ENCODE measurements around the gene RAB3D. TPM values are rescaled to one million over a fixed set of nuclear protein-coding genes. Genes with fewer than 3 reads are reported as not detected.

Gene RAB3D
- 10 to 100 TPM in 2 of 5 experiments, 1 to 10 TPM in 3; 7.4 to 38.2 (median 8.8) TPM for total RNA-seq
- polyA plus RNA-seq, result 1 to 10 TPM; 1.4 to 2.3 TPM
- total RNA-seq, result 8.5 reads per million, percentile 33 among the genes with 10 or more reads in this experiment

GRCh38 chr19:11339254-11340098 is at the start of gene RAB3D:
Gene RAB3D (minus strand): TSS chr19:11339657. CDS start chr19:11337399, 2,258 bp downstream.
- Histone ChIP-seq H3K36me3 (ENCODE audit: control insufficient read depth in 2 of 3, insufficient read depth in 3 of 3, low read length in 3 of 3) (peaks cover 0 to 22% (median 6%) of the 10 kb centered on the region in 3 experiments), H3K4me3 (ENCODE audit: low read length) (peak within 1 kb of the TSS; percentile 75), H3K27ac (ENCODE audit: low read depth, low read length) (peak within 1 kb of the TSS; percentile 63), H3K4me1 (ENCODE audit: control insufficient read depth in 2 of 2, insufficient read depth in 2 of 2, low read length in 2 of 2) (peaks cover 5 to 28% of the 10 kb centered on the region in 2 donors), H3K27me3 (ENCODE audit: control insufficient read depth in 2 of 2, insufficient read depth in 2 of 2, low read length in 2 of 2) (no peaks in the 10 kb centered on the region), H3K9me3 (ENCODE audit: control insufficient read depth in 2 of 3, low read length in 3 of 3) (no peaks in the 10 kb centered on the region)
- Mint-ChIP-seq H3K27me3 (no peaks in the 10 kb centered on the region), H3K27ac (peak within 1 kb of the TSS in 6 of 9 donors; percentile 46 to 86 (median 64)), H3K4me3 (peak within 1 kb of the TSS; percentile 75 to 88 (median 80)), H3K4me1 (peaks cover 0 to 35% (median 28%) of the 10 kb centered on the region in 7 donors), H3K36me3 (peaks cover 7 to 28% (median 19%) of the 10 kb centered on the region in 5 donors), H3K9me3 (peaks cover 0 to 1% (median 0%) of the 10 kb centered on the region in 11 donors)
- ChIA-PET POLR2A (interaction anchor here (0.6 to 4.2 kb wide), 5 partner anchors 35 to 774 kb away, joined by 3 to 24 read pairs (median 4); partner anchors contain the start of genes KRI1 and SWSAP1), CTCF (interaction anchor here (0.5 to 0.9 kb wide), 3 partner anchors 11 to 300 kb away, joined by 3 read pairs; partner anchors contain the start of gene SWSAP1)
- DNase-seq, result peak; percentile 32 to 85 (median 57)
- intact Hi-C loops (cut with micrococcal nuclease), result loop anchor here in 1 of 2 donors (1.0 kb wide), 1 partner anchor 96 kb away; the partner anchor contains the start of genes ODAD3 and PRKCSH
- ATAC-seq, result peak; percentile 93

GRCh38 chr19:11387162-11388034 is 47.9 kb upstream of the RAB3D start:
- ChIA-PET CTCF (interaction anchor here (0.6 to 1.8 kb wide), 2 partner anchors 10 to 83 kb away, joined by 4 read pairs; no protein-coding TSS in a partner anchor), POLR2A (interaction anchor here (0.6 to 0.7 kb wide), 2 partner anchors 11 to 94 kb away, joined by 3 to 4 read pairs; no protein-coding TSS in a partner anchor)
- DNase-seq (peak in 4 of 9 donors; percentile 25 to 46 (median 34)), ATAC-seq (peak; percentile 65)
- no peak overlapping the region for H3K27ac ChIP-seq (ENCODE audit: low read depth, low read length)
- peaks cover 5 to 18% of the 10 kb centered on the region in 2 donors for H3K4me1 ChIP-seq (ENCODE audit: control insufficient read depth in 2 of 2, insufficient read depth in 2 of 2, low read length in 2 of 2)
- intact Hi-C loops (cut with micrococcal nuclease), result loop anchor here in 1 of 2 donors (10.0 kb wide), 1 partner anchor 513 kb away; the partner anchor contains the start of gene CARM1
- peak overlapping the region in 4 of 10 donors; percentile 19 to 38 (median 20) for H3K4me3 Mint-ChIP-seq
- H3K36me3 ChIP-seq (ENCODE audit: control insufficient read depth in 2 of 3, insufficient read depth in 3 of 3, low read length in 3 of 3), result no peaks in the 10 kb centered on the region
- no peak overlapping the region for H3K4me3 ChIP-seq (ENCODE audit: low read length)
- no peaks in the 10 kb centered on the region for H3K27me3 ChIP-seq (ENCODE audit: control insufficient read depth in 2 of 2, insufficient read depth in 2 of 2, low read length in 2 of 2)
- H3K9me3 ChIP-seq (ENCODE audit: control insufficient read depth in 2 of 3, low read length in 3 of 3), result peaks cover 0 to 5% (median 0%) of the 10 kb centered on the region in 3 experiments
- H3K27ac Mint-ChIP-seq, result peak overlapping the region in 1 of 9 donors; percentile 46
- peaks cover 0 to 29% (median 0%) of the 10 kb centered on the region in 5 donors for H3K27me3 Mint-ChIP-seq
- peaks cover 7 to 22% (median 16%) of the 10 kb centered on the region in 7 donors for H3K4me1 Mint-ChIP-seq
- H3K9me3 Mint-ChIP-seq, result peaks cover 0 to 8% (median 1%) of the 10 kb centered on the region in 11 donors
- H3K36me3 Mint-ChIP-seq, result peaks cover 0 to 3% (median 0%) of the 10 kb centered on the region in 5 donors

DNA sequence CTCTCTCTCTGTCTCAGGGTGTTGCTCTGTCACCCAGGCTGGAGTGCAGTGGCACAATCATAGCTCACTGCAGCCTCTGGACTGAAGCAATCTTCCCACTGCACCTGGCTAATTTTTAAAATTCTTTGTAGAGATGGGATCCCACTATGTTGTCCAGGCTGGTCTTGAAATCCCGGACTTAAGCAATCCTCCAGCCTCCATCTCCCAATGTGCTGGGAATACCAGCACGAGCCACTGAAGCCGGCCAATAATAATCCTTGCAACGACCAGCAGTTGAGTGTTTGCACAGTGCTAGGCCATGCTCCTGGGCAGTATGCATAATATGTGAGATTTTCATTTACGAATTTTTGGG is 45.3 kb upstream of the RAB3D start:
- Mint-ChIP-seq H3K9me3 (peaks cover 0 to 4% (median 0%) of the 10 kb centered on the region in 11 donors), H3K27me3 (peaks cover 0 to 38% (median 5%) of the 10 kb centered on the region in 5 donors), H3K4me1 (peaks cover 23 to 43% (median 36%) of the 10 kb centered on the region in 7 donors), H3K36me3 (peaks cover 0 to 3% (median 0%) of the 10 kb centered on the region in 5 donors), H3K4me3 (peak overlapping the region in 4 of 10 donors; percentile 23 to 56 (median 48)), H3K27ac (no peak overlapping the region)
- H3K27me3 ChIP-seq (ENCODE audit: control insufficient read depth in 2 of 2, insufficient read depth in 2 of 2, low read length in 2 of 2), result no peaks in the 10 kb centered on the region
- ATAC-seq, result no peak
- no peaks in the 10 kb centered on the region for H3K9me3 ChIP-seq (ENCODE audit: control insufficient read depth in 2 of 3, low read length in 3 of 3)
- H3K27ac ChIP-seq (ENCODE audit: low read depth, low read length), result no peak overlapping the region
- ChIA-PET CTCF (interaction anchor here (0.7 kb wide), 1 partner anchor 122 kb away, joined by 3 read pairs; no protein-coding TSS in a partner anchor), POLR2A (interaction anchor here (2.4 kb wide), 1 partner anchor 10 kb away, joined by 12 read pairs; the partner anchor contains the start of gene SWSAP1)
- DNase-seq, result no peak
- intact Hi-C loops (cut with micrococcal nuclease), result loop anchor here (5.0 to 10.0 kb wide), 2 partner anchors 203 to 510 kb away; partner anchors contain the start of gene CARM1 (in 1 of the 2)
- H3K36me3 ChIP-seq (ENCODE audit: control insufficient read depth in 2 of 3, insufficient read depth in 3 of 3, low read length in 3 of 3), result no peaks in the 10 kb centered on the region
- H3K4me1 ChIP-seq (ENCODE audit: control insufficient read depth in 2 of 2, insufficient read depth in 2 of 2, low read length in 2 of 2), result peaks cover 26 to 35% of the 10 kb centered on the region in 2 donors
- H3K4me3 ChIP-seq (ENCODE audit: low read length), result no peak overlapping the region

DNA sequence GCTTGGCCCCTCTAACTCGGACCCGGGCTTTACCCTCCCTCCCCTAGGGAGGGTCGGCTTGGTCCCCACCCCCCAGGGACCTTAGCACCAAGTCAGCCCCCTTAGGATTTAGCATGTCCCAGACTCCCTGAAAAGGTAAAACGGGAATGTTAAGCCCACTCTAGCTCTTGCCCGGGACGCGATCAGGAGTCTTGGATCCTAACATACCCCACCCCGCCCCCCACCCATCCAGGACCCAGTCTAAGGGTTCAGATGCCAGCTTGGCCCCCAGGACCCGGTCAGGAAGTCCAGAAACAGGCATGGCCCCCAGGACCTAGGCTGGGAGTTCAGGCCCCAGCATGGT is 44.2 kb upstream of the RAB3D start:
- ChIA-PET POLR2A (interaction anchor here (0.6 to 2.4 kb wide), 5 partner anchors 9 to 99 kb away, joined by 3 to 12 read pairs (median 4); partner anchors contain the start of genes ODAD3, PRKCSH and SWSAP1), CTCF (interaction anchor here (0.6 to 1.7 kb wide), 4 partner anchors 9 to 99 kb away, joined by 3 to 8 read pairs (median 4); partner anchors contain the start of gene SWSAP1)
- no peak overlapping the region for H3K27ac Mint-ChIP-seq
- intact Hi-C loops (cut with micrococcal nuclease), result loop anchor here (1.0 to 10.0 kb wide), 3 partner anchors 8 to 509 kb away; partner anchors contain the start of gene CARM1 (in 1 of the 2)
- H3K4me1 Mint-ChIP-seq, result peaks cover 25 to 48% (median 38%) of the 10 kb centered on the region in 7 donors
- peaks cover 0 to 4% (median 0%) of the 10 kb centered on the region in 5 donors for H3K36me3 Mint-ChIP-seq
- DNase-seq (no peak), ATAC-seq (no peak)
- Histone ChIP-seq H3K9me3 (ENCODE audit: control insufficient read depth in 2 of 3, low read length in 3 of 3) (no peaks in the 10 kb centered on the region), H3K4me3 (ENCODE audit: low read length) (no peak overlapping the region), H3K36me3 (ENCODE audit: control insufficient read depth in 2 of 3, insufficient read depth in 3 of 3, low read length in 3 of 3) (no peaks in the 10 kb centered on the region), H3K4me1 (ENCODE audit: control insufficient read depth in 2 of 2, insufficient read depth in 2 of 2, low read length in 2 of 2) (peaks cover 26 to 35% of the 10 kb centered on the region in 2 donors), H3K27me3 (ENCODE audit: control insufficient read depth in 2 of 2, insufficient read depth in 2 of 2, low read length in 2 of 2) (no peaks in the 10 kb centered on the region), H3K27ac (ENCODE audit: low read depth, low read length) (no peak overlapping the region)
- H3K27me3 Mint-ChIP-seq, result peaks cover 0 to 38% (median 5%) of the 10 kb centered on the region in 5 donors
- peaks cover 0 to 4% (median 0%) of the 10 kb centered on the region in 11 donors for H3K9me3 Mint-ChIP-seq
- H3K4me3 Mint-ChIP-seq, result peak overlapping the region in 6 of 10 donors; percentile 64 to 90 (median 70)

GRCh38 chr19:11382898-11383705 is 43.6 kb upstream of the RAB3D start:
- no peak overlapping the region for H3K27ac ChIP-seq (ENCODE audit: low read depth, low read length)
- no peaks in the 10 kb centered on the region for H3K9me3 ChIP-seq (ENCODE audit: control insufficient read depth in 2 of 3, low read length in 3 of 3)
- H3K27ac Mint-ChIP-seq, result peak overlapping the region in 4 of 9 donors; percentile 21 to 79 (median 58)
- peaks cover 0 to 5% (median 0%) of the 10 kb centered on the region in 3 experiments for H3K36me3 ChIP-seq (ENCODE audit: control insufficient read depth in 2 of 3, insufficient read depth in 3 of 3, low read length in 3 of 3)
- POLR2A ChIA-PET, result interaction anchor here (1.0 to 2.4 kb wide), 6 partner anchors 9 to 175 kb away, joined by 3 to 12 read pairs (median 4); partner anchors contain the start of genes ELOF1, ODAD3, PRKCSH and SWSAP1
- H3K4me1 ChIP-seq (ENCODE audit: control insufficient read depth in 2 of 2, insufficient read depth in 2 of 2, low read length in 2 of 2), result peaks cover 26 to 35% of the 10 kb centered on the region in 2 donors
- DNase-seq, result peak in 6 of 9 donors; percentile 20 to 53 (median 30)
- peaks cover 28 to 52% (median 40%) of the 10 kb centered on the region in 7 donors for H3K4me1 Mint-ChIP-seq
- ATAC-seq, result no peak
- peak overlapping the region; percentile 35 for H3K4me3 ChIP-seq (ENCODE audit: low read length)
- peaks cover 0 to 4% (median 0%) of the 10 kb centered on the region in 11 donors for H3K9me3 Mint-ChIP-seq
- CTCF ChIA-PET, result interaction anchor here (0.5 to 1.7 kb wide), 6 partner anchors 8 to 1314 kb away, joined by 3 to 8 read pairs (median 4); partner anchors contain the start of gene SWSAP1
- peaks cover 0 to 38% (median 5%) of the 10 kb centered on the region in 5 donors for H3K27me3 Mint-ChIP-seq
- intact Hi-C loops (cut with micrococcal nuclease), result loop anchor here (1.0 to 10.0 kb wide), 3 partner anchors 8 to 508 kb away; partner anchors contain the start of gene CARM1 (in 1 of the 2)
- peaks cover 0 to 5% (median 0%) of the 10 kb centered on the region in 5 donors for H3K36me3 Mint-ChIP-seq
- no peaks in the 10 kb centered on the region for H3K27me3 ChIP-seq (ENCODE audit: control insufficient read depth in 2 of 2, insufficient read depth in 2 of 2, low read length in 2 of 2)
- peak overlapping the region; percentile 52 to 90 (median 70) for H3K4me3 Mint-ChIP-seq

Measured in naive thymus-derived CD4-positive, alpha-beta T cell (primary cell).